Activated naive CD8-positive, alpha-beta T cell (primary cell): ENCODE results near the gene SLC5A6.

Experiments used
- H3K27ac Mint-ChIP-seq: one replicate; pipeline ENCODE4 v1.8.0; 2021; ENCODE audit warnings: mixed read lengths
- H3K27me3 Mint-ChIP-seq: one replicate; pipeline ENCODE4 v1.8.0; 2021; ENCODE audit warnings: mixed read lengths
- H3K36me3 Mint-ChIP-seq: one replicate; pipeline ENCODE4 v1.8.0; 2021; ENCODE audit warnings: mixed read lengths
- H3K4me1 Mint-ChIP-seq: one replicate; pipeline ENCODE4 v1.8.0; 2021; ENCODE audit warnings: low read depth, mixed read lengths
- H3K4me3 Mint-ChIP-seq: one replicate; pipeline ENCODE4 v1.8.0; 2021; ENCODE audit warnings: mild to moderate bottlenecking, mixed read lengths
- H3K9me3 Mint-ChIP-seq: one replicate; pipeline ENCODE4 v1.8.0; 2021; ENCODE audit warnings: low read depth, mixed read lengths

The SLC5A6 gene

GRCh38 chr2:27211943-27212625 is at the start of gene SLC5A6, which contains the start of gene ATRAID:
TSS of gene SLC5A6 (minus strand) at chr2:27212268. CDS start at chr2:27207650, 4,618 bp downstream.
TSS of gene ATRAID (plus strand) at chr2:27212041. CDS start at chr2:27212369, 328 bp downstream.
- Mint-ChIP-seq H3K4me3 (peak within 1 kb of the TSS; percentile 99), H3K36me3 (peaks cover 15% of the 10 kb centered on the region), H3K27me3 (no peaks in the 10 kb centered on the region), H3K4me1 (peaks cover 36% of the 10 kb centered on the region), H3K27ac (peak within 1 kb of the TSS; percentile 100), H3K9me3 (no peaks in the 10 kb centered on the region)

DNA sequence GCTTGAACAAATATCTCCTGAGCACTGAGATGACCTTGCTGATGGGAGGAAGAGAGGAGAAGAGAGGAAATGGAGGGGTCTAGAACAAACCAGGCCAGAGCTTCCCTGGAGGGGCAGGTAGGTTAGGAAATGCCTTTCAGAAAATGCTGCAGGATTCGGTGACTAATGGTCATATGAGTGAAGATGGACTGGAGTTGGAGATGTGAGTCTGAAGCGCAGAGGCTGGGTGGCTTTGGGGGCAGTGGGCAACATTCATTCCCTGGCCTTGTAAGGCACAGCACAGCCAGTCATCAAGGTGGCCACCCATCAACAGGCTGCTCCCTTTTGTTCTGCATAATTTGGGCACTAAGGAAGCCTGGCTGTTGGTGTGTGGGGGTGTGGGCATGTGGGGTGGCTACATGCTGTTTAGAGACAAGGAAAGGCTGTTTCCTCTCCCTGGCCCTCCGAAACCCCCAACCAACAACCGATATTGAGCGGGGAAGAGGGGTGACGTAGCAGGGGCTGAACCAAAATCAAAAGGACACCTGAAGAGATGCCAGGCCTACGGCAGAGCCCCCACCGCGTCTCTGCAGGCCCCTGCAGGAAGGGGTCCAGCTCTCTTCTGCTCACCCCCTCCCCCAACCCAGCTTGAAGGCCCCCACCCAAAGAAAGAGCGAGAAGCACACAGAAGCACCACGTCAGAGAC is 49.3 kb upstream of the SLC5A6 start:
- no peaks in the 10 kb centered on the region for H3K9me3 Mint-ChIP-seq
- no peak overlapping the region for H3K27ac Mint-ChIP-seq
- peak overlapping the region; percentile 69 for H3K4me3 Mint-ChIP-seq
- H3K36me3 Mint-ChIP-seq = no peaks in the 10 kb centered on the region
- H3K27me3 Mint-ChIP-seq = peaks cover 45% of the 10 kb centered on the region
- H3K4me1 Mint-ChIP-seq = peaks cover 30% of the 10 kb centered on the region

DNA sequence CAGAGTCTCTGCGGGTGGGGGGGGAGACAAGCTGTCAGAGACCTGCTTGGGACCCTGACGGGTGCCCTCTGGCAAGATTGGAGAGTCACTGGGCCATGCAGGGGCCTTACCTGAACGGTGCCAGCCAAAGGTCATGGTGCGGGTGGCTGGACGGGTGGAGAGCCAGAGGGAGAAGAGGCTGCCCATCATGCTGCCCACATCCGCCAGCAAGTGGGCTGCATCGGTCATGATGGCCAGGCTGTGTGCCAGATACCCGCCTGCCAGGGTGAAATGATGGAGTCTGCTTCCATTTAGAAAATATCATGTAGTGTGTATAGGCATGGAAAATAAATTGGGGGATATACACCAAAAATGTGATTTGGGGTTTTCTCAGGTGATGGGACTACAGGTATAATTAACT is 46.0 kb upstream of the SLC5A6 start:
- Mint-ChIP-seq H3K27ac (no peak overlapping the region), H3K4me1 (peaks cover 11% of the 10 kb centered on the region), H3K27me3 (peaks cover 38% of the 10 kb centered on the region), H3K4me3 (no peak overlapping the region), H3K36me3 (no peaks in the 10 kb centered on the region), H3K9me3 (no peaks in the 10 kb centered on the region)

DNA sequence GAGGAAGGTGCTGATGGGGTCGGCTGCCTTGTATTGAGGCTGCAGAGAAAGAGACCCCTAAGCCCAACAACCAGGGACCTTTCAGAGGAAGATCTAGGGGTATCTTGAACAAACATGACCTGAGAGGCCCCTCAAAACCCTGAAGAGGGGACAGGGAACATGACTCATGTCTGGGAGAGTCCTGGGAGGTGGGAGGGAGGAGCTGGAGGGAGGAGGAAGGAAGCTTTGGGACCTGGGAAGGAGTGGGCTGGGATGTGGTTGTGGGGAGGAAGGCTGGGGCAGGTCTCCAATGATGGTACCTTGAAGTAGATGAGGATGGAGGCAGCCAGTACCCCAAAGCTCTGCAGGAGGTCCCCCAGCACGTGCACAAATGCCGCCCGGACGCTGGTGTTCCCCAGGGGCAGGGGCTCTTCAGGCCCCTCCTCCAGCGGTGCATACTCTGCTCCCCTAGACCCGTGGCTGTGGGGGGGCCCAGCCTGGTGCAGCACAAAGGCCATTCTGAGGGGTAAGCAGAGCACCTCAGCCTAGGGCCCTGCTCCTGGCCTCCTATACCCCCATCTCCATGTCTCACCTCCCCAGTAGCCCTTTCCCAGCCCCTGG is 44.9 kb upstream of the SLC5A6 start:
- no peaks in the 10 kb centered on the region for H3K9me3 Mint-ChIP-seq
- H3K36me3 Mint-ChIP-seq = no peaks in the 10 kb centered on the region
- peaks cover 11% of the 10 kb centered on the region for H3K4me1 Mint-ChIP-seq
- no peak overlapping the region for H3K27ac Mint-ChIP-seq
- H3K27me3 Mint-ChIP-seq = peaks cover 38% of the 10 kb centered on the region
- H3K4me3 Mint-ChIP-seq = no peak overlapping the region

DNA sequence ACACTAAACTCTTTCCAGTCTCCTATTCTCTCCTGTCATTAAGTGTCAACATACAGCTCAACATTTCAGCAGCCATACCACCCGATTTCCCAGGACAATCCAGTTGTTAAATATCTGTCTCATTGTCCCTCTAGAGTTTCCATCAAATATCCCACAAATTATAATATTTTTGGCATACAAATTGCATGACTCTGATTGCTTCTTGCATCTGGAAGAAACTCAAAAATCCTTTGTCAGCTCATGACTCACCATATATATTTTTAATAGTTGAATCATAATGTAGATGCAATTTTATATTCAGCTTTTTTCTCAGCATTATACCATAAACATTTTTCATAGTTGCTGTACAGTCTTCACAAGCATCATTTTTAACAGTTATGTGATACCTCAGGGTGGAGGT is 43.6 kb upstream of the SLC5A6 start:
- peaks cover under 1% of the 10 kb centered on the region for H3K4me1 Mint-ChIP-seq
- no peak overlapping the region for H3K4me3 Mint-ChIP-seq
- peaks cover 27% of the 10 kb centered on the region for H3K27me3 Mint-ChIP-seq
- H3K9me3 Mint-ChIP-seq = no peaks in the 10 kb centered on the region
- no peaks in the 10 kb centered on the region for H3K36me3 Mint-ChIP-seq
- H3K27ac Mint-ChIP-seq = no peak overlapping the region

DNA sequence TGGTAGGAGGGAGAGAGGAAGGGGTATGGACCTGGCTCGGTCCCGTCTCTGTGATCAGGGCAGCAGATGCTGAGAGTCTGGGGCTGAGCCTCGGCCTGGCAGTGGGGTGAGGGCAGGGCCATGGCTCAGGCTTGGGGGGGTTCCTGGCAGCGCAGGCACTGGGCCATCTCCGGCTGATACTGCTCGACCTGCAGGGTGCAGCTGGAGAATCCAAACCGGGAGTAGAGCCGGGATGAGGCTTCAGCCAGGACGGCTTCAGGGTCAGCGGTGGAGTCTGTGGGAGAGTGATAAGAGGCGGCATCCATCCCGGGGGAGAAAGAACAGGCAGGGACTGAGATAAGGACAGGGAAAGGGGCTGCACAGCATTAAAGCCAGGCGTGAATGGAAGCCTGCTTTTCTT is 43.1 kb upstream of the SLC5A6 start:
- H3K4me1 Mint-ChIP-seq = no peaks in the 10 kb centered on the region
- H3K9me3 Mint-ChIP-seq = no peaks in the 10 kb centered on the region
- H3K27ac Mint-ChIP-seq = no peak overlapping the region
- H3K36me3 Mint-ChIP-seq = no peaks in the 10 kb centered on the region
- peaks cover 22% of the 10 kb centered on the region for H3K27me3 Mint-ChIP-seq
- no peak overlapping the region for H3K4me3 Mint-ChIP-seq

- H3K27me3 Mint-ChIP-seq = peaks cover 7% of the 10 kb centered on the region
- no peaks in the 10 kb centered on the region for H3K4me1 Mint-ChIP-seq
- H3K4me3 Mint-ChIP-seq = no peak overlapping the region
- H3K27ac Mint-ChIP-seq = no peak overlapping the region
- H3K9me3 Mint-ChIP-seq = no peaks in the 10 kb centered on the region
- no peaks in the 10 kb centered on the region for H3K36me3 Mint-ChIP-seq
Measured at GRCh38 chr2:27251766-27252165, 39.7 kb upstream of the SLC5A6 start.

DNA sequence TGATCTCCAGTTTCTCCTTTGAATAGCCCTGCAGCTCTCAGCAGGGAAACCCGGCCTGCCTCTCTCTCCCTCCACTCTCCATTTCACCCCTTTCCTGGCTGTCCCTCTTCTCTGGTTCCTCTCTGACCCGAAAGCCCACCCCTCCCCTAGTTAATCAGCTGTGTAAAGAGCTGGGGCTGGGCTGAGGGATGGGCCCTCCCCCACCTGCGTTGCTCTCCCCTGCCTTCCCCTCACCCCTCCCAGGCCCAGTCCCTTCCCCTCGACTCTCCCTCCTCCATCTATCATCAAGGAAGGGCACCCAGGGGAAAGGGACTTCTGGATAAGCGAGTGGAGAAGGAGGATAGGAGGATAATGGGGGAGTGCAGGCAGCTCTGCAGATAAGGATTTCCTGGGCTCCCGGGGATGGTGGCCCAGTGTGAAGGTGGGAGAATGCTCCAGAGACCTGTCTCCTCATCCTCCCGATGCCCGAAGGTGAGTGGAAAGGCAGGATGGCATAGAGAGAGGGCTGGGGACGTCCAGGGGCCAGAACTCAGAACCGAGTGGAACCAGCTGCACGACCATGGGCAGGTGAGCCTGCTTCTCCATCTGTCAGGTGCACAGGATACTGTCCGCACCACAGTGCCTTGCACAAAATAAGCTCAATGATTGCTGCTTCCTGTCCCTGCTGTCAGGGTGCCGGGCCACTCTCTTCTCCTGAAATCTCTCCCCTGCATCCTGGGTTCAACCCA is 38.7 kb upstream of the SLC5A6 start:
- peaks cover under 1% of the 10 kb centered on the region for H3K27me3 Mint-ChIP-seq
- no peaks in the 10 kb centered on the region for H3K36me3 Mint-ChIP-seq
- no peak overlapping the region for H3K4me3 Mint-ChIP-seq
- no peak overlapping the region for H3K27ac Mint-ChIP-seq
- no peaks in the 10 kb centered on the region for H3K4me1 Mint-ChIP-seq
- no peaks in the 10 kb centered on the region for H3K9me3 Mint-ChIP-seq

- H3K4me1 Mint-ChIP-seq = no peaks in the 10 kb centered on the region
- no peaks in the 10 kb centered on the region for H3K27me3 Mint-ChIP-seq
- no peaks in the 10 kb centered on the region for H3K36me3 Mint-ChIP-seq
- no peak overlapping the region for H3K4me3 Mint-ChIP-seq
- H3K27ac Mint-ChIP-seq = no peak overlapping the region
- no peaks in the 10 kb centered on the region for H3K9me3 Mint-ChIP-seq
Measured at GRCh38 chr2:27249891-27250651, 38.0 kb upstream of the SLC5A6 start.

- H3K27me3 Mint-ChIP-seq = no peaks in the 10 kb centered on the region
- H3K9me3 Mint-ChIP-seq = no peaks in the 10 kb centered on the region
- no peak overlapping the region for H3K27ac Mint-ChIP-seq
- H3K36me3 Mint-ChIP-seq = no peaks in the 10 kb centered on the region
- H3K4me1 Mint-ChIP-seq = no peaks in the 10 kb centered on the region
- no peak overlapping the region for H3K4me3 Mint-ChIP-seq
Measured at GRCh38 chr2:27249159-27249890, 37.3 kb upstream of the SLC5A6 start.

GRCh38 chr2:27247893-27248292 is 35.8 kb upstream of the SLC5A6 start:
- no peaks in the 10 kb centered on the region for H3K9me3 Mint-ChIP-seq
- H3K27ac Mint-ChIP-seq = no peak overlapping the region
- H3K4me3 Mint-ChIP-seq = no peak overlapping the region
- no peaks in the 10 kb centered on the region for H3K36me3 Mint-ChIP-seq
- H3K4me1 Mint-ChIP-seq = no peaks in the 10 kb centered on the region
- no peaks in the 10 kb centered on the region for H3K27me3 Mint-ChIP-seq

DNA sequence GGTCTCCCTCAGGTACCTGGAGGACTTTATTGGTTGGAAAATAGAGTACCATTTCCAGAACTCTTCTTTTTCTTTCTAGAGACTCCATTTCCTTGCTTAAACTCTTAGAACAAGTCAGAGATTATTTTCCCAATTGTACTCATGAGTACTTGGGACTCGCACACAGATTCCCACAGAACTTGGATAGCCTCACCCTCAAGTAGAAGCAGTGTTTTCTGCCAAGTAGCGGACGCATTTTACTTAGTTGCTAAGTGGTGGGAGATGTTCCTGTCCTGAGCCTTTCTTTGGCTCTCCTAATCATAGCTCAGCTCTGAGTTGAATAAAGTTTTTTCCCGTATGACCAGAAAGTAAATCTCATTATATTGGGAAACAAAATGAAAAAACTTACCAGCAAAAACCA is 33.6 kb upstream of the SLC5A6 start:
- H3K9me3 Mint-ChIP-seq = no peaks in the 10 kb centered on the region
- H3K27ac Mint-ChIP-seq = no peak overlapping the region
- H3K36me3 Mint-ChIP-seq = no peaks in the 10 kb centered on the region
- no peaks in the 10 kb centered on the region for H3K27me3 Mint-ChIP-seq
- no peak overlapping the region for H3K4me3 Mint-ChIP-seq
- peaks cover 2% of the 10 kb centered on the region for H3K4me1 Mint-ChIP-seq

GRCh38 chr2:27245116-27245515 is 33.0 kb upstream of the SLC5A6 start:
- Mint-ChIP-seq H3K27ac (no peak overlapping the region), H3K4me1 (peaks cover 2% of the 10 kb centered on the region), H3K9me3 (no peaks in the 10 kb centered on the region), H3K27me3 (no peaks in the 10 kb centered on the region), H3K36me3 (no peaks in the 10 kb centered on the region), H3K4me3 (no peak overlapping the region)
